Measurements from ENCODE around the gene WDR72. TPM values are rescaled to one million over a fixed set of nuclear protein-coding genes. Genes with fewer than 3 reads are reported as not detected.

Gene WDR72
- total and polyA plus RNA-seq, 2 of the 8 experiments (the other 6 are each of a cell fraction or from before 2014, with no cell fraction given) = 1.2 to 1.9 TPM

GRCh38 chr15:53569751-53570480 is 189.5 kb downstream of the WDR72 start:
- no peak overlapping the region for H3K4me3 ChIP-seq (ENCODE audit: extremely low read depth in 1 of 4, insufficient read depth in 2 of 4, low read depth in 3 of 4, low read length in 4 of 4)
- no peak overlapping the region for H3K18ac ChIP-seq (ENCODE audit: extremely low read depth, low read length)
- no peak overlapping the region for H2BK120ac ChIP-seq (replicated peaks; ENCODE audit: low read depth, low read length)
- H4K91ac ChIP-seq (replicated peaks; ENCODE audit: insufficient read length, low read length) = no peak overlapping the region
- no peak overlapping the region for H2BK5ac ChIP-seq (ENCODE audit: low read depth, low read length)
- H3K36me3 ChIP-seq (ENCODE audit: control insufficient read depth in 2 of 4, insufficient read depth in 4 of 4, low read length in 3 of 4) = no peaks in the 10 kb centered on the region
- no peaks in the 10 kb centered on the region for H3K79me1 ChIP-seq (ENCODE audit: low read depth, low read length)
- no peak for FAIRE-seq
- H3K9me3 ChIP-seq (ENCODE audit: insufficient read depth in 2 of 2, low read depth in 1 of 2, low read length in 1 of 2) = no peaks in the 10 kb centered on the region
- no peaks in the 10 kb centered on the region for H3K27me3 ChIP-seq (replicated peaks in 1 of 4; ENCODE audit: control insufficient read depth in 3 of 4, extremely low read depth in 1 of 4, insufficient read depth in 3 of 4, low read length in 3 of 4)
- H2BK12ac ChIP-seq (ENCODE audit: low read depth, low read length) = no peak overlapping the region
- no peaks in the 10 kb centered on the region for H3K79me2 ChIP-seq (ENCODE audit: control insufficient read depth in 1 of 2, insufficient read depth in 2 of 2, low read length in 2 of 2)
- no peak overlapping the region for H3K4ac ChIP-seq (replicated peaks; ENCODE audit: insufficient read length, low read depth, low read length)
- no peaks in the 10 kb centered on the region for H4K20me1 ChIP-seq (replicated peaks in 1 of 2; ENCODE audit: control insufficient read depth in 1 of 2, insufficient read depth in 2 of 2, low read length in 2 of 2)
- no peak overlapping the region for H3K14ac ChIP-seq (ENCODE audit: insufficient read length)
- no peak overlapping the region for H4K8ac ChIP-seq (ENCODE audit: extremely low read depth, insufficient read depth, low read length)
- no peaks in the 10 kb centered on the region for H3K23me2 ChIP-seq (ENCODE audit: low read depth, low read length)
- no peak overlapping the region for H3K56ac ChIP-seq (replicated peaks; ENCODE audit: insufficient read length, low read depth, low read length)
- H3K4me2 ChIP-seq (ENCODE audit: insufficient read depth in 1 of 2, low read depth in 2 of 2, low read length in 2 of 2) = no peak overlapping the region
- WGBS, 2 experiments (ENCODE audit: extremely low coverage in 1 of 2, insufficient coverage in 1 of 2, insufficient read length in 1 of 2, insufficient replicate concordance in 2 of 2, low coverage in 1 of 2, low lambda C conversion rate in 2 of 2, missing lambda C conversion rate in 1 of 2) = 91% methylated on average over 3 of the region's 3 CpGs; no CpG with 5 or more reads in 1 of the 2 experiments
- no peak overlapping the region for H2BK15ac ChIP-seq (ENCODE audit: low read length)
- H2AK5ac ChIP-seq (ENCODE audit: low read depth, low read length) = no peak overlapping the region
- H2BK20ac ChIP-seq (ENCODE audit: low read length) = no peak overlapping the region
- H2AFZ ChIP-seq (ENCODE audit: low read length) = no peak overlapping the region
- ChIA-PET POLR2A (ENCODE audit: partially characterized antibody) (no interaction called here), CTCF (ENCODE audit: partially characterized antibody) (interaction anchor here (0.6 to 1.3 kb wide), 2 partner anchors 12 to 18 kb away, joined by 3 read pairs; no protein-coding TSS in a partner anchor)
- no peak for DNase-seq (ENCODE audit: low read depth in 1 of 2, low spot score in 2 of 2)
- no peak overlapping the region for H3K27ac ChIP-seq (ENCODE audit: low read depth, low read length)
- no peak overlapping the region for H4K5ac ChIP-seq (ENCODE audit: insufficient read length, low read depth, low read length)
- H3K9ac ChIP-seq (replicated peaks in 1 of 4; ENCODE audit: extremely low read depth in 1 of 4, low read depth in 3 of 4, low read length in 3 of 4) = no peak overlapping the region
- no peak for TF ChIP-seq EP300 (IDR thresholded peaks at IDR 0.05; ENCODE audit: borderline replicate concordance in 1 of 2, low read depth in 2 of 2, low read length in 2 of 2)
- no peak for TF ChIP-seq SIRT6 (IDR thresholded peaks at IDR 0.05; ENCODE audit: low read length)
- no peak for TF ChIP-seq RFX5 (IDR thresholded peaks at IDR 0.05; ENCODE audit: borderline replicate concordance, low read depth, low read length)
- no peak for TF ChIP-seq CREB1 (IDR thresholded peaks at IDR 0.05)
- no peak for TF ChIP-seq HDAC2 (IDR thresholded peaks at IDR 0.05; ENCODE audit: borderline replicate concordance in 1 of 2, low read depth in 2 of 2, low read length in 2 of 2)
- no peak for TF ChIP-seq POU5F1 (IDR thresholded peaks at IDR 0.05; ENCODE audit: low read depth, low read length)
- no peak for TF ChIP-seq RBBP5 (IDR thresholded peaks at IDR 0.05; ENCODE audit: borderline replicate concordance, low read depth, low read length)
- no peaks in the 10 kb centered on the region for H3K4me1 ChIP-seq (replicated peaks in 1 of 4; ENCODE audit: control insufficient read depth in 3 of 4, insufficient read depth in 4 of 4, low read length in 3 of 4)
- no peak overlapping the region for H3K23ac ChIP-seq (ENCODE audit: insufficient read length)
